ENCODE data around the gene BAZ2B. TPM values are rescaled to one million over a fixed set of nuclear protein-coding genes. Genes with fewer than 3 reads are reported as not detected.

BAZ2B gene
- total RNA-seq, 1 experiment from 2014 or later: 54.9 TPM

GRCh38 chr2:159317392-159318088, 298.8 kb downstream of the BAZ2B start:
- no peak overlapping the region for H3K27ac Mint-ChIP-seq
- peaks cover 0 to 2% of the 10 kb centered on the region in 2 experiments; a peak in 1 of 4 replicates for H3K4me1 Mint-ChIP-seq
- Histone ChIP-seq H3K4me2 (ENCODE audit: insufficient read depth, insufficient read length, low read length) (no peak overlapping the region), H4K5ac (ENCODE audit: insufficient read length, low read depth, low read length) (no peak overlapping the region), H3K79me1 (ENCODE audit: insufficient read depth, low read depth, low read length, poor library complexity, severe bottlenecking) (no peaks in the 10 kb centered on the region), H2BK15ac (ENCODE audit: low read depth, low read length) (no peak overlapping the region), H3K14ac (ENCODE audit: insufficient read depth, low read length) (no peak overlapping the region), H3K27me3 (ENCODE audit: insufficient read depth, low read length) (no peaks in the 10 kb centered on the region), H2BK12ac (ENCODE audit: insufficient read length, low read depth, low read length) (no peak overlapping the region), H3K27ac (ENCODE audit: insufficient read length, low read depth, low read length) (no peak overlapping the region), H3K9ac (ENCODE audit: extremely low read depth, insufficient read length, low read length) (no peak overlapping the region), H2BK20ac (ENCODE audit: low read depth, low read length, poor library complexity, severe bottlenecking) (no peak overlapping the region), H3K23me2 (ENCODE audit: insufficient read length, low read depth, low read length, poor library complexity, severe bottlenecking) (no peaks in the 10 kb centered on the region), H3K18ac (ENCODE audit: insufficient read length, low read depth, low read length) (no peak overlapping the region), H3T11ph (ENCODE audit: low read length) (no peak overlapping the region), H4K20me1 (ENCODE audit: control insufficient read depth, insufficient read depth, insufficient read length) (no peaks in the 10 kb centered on the region), H3K9me3 (ENCODE audit: control insufficient read depth, low read depth, low read length) (no peaks in the 10 kb centered on the region), H3K23ac (ENCODE audit: insufficient read length, low read depth, low read length) (no peak overlapping the region), H4K91ac (ENCODE audit: insufficient read length, low read depth, low read length) (no peak overlapping the region), H3K4ac (ENCODE audit: low read depth, low read length) (no peak overlapping the region), H4K8ac (replicated peaks; ENCODE audit: insufficient read length, low read depth, low read length) (no peak overlapping the region), H3K79me2 (ENCODE audit: insufficient read depth, low read length) (no peaks in the 10 kb centered on the region), H2AFZ (ENCODE audit: low read length) (no peak overlapping the region), H3K4me1 (ENCODE audit: insufficient read depth, low read length) (no peaks in the 10 kb centered on the region), H2BK120ac (ENCODE audit: low read depth, low read length, poor library complexity, severe bottlenecking) (no peak overlapping the region), H2AK5ac (ENCODE audit: insufficient read length, low read length) (no peak overlapping the region), H3K56ac (ENCODE audit: insufficient read length, low read depth, low read length) (no peak overlapping the region), H2BK5ac (ENCODE audit: insufficient read length, low read length) (no peak overlapping the region)
- H3K9me3 Mint-ChIP-seq: peaks cover 2 to 5% of the 10 kb centered on the region in 2 experiments; a peak in 2 of 5 replicates
- H3K27me3 Mint-ChIP-seq (ENCODE audit: low read depth): no peaks in the 10 kb centered on the region
- H3K36me3 Mint-ChIP-seq (ENCODE audit: insufficient read depth in 1 of 3, low read depth in 3 of 3): peaks cover 11 to 40% (median 34%) of the 10 kb centered on the region in 3 experiments
- no peak for TF ChIP-seq CTCF (conservative IDR thresholded peaks at IDR 0.05)
- WGBS (ENCODE audit: extremely low coverage, insufficient read length, low lambda C conversion rate): no CpG with 5 or more reads among the region's 3 CpGs
- H3K4me3 Mint-ChIP-seq: no peak overlapping the region
- no peak for DNase-seq

Data from H9 (cell line).